Large intestine (tissue), 3 donors: ENCODE results near the gene GNA14. TPM values are rescaled to one million over a fixed set of nuclear protein-coding genes. Genes with fewer than 3 reads are reported as not detected.
"Not testable (repeated sequence)": the region's sequence is repeated elsewhere in the genome, so short reads cannot be mapped to it uniquely, and the experiment has no call there.

Experiments
- DNase-seq, 2 donors: peaks; one replicate each; pipeline versions ENCODE4 v3.0.0 to v3.0.0-alpha.2; 2013
- H3K27ac ChIP-seq: one replicate; pipeline ENCODE4 v1.5.1; 2013; ENCODE audit warnings: low read length
- H3K27me3 ChIP-seq: 2 replicates; pipeline ENCODE4 v1.6.1; 2013; ENCODE audit warnings: low read length; ENCODE audit not compliant: control insufficient read depth, insufficient read depth
- H3K36me3 ChIP-seq: 2 replicates; pipeline ENCODE4 v1.6.1; 2013; ENCODE audit warnings: low read length; ENCODE audit not compliant: control insufficient read depth, insufficient read depth
- H3K4me1 ChIP-seq: one replicate; pipeline ENCODE4 v1.6.1; 2013; ENCODE audit warnings: low read length; ENCODE audit not compliant: control insufficient read depth, insufficient read depth
- H3K4me3 ChIP-seq: one replicate; pipeline ENCODE4 v1.5.1; 2013; ENCODE audit warnings: low read length
- H3K9me3 ChIP-seq: one replicate; pipeline ENCODE4 v1.6.1; 2013; ENCODE audit warnings: mild to moderate bottlenecking, low read depth, low read length, moderate library complexity; ENCODE audit not compliant: control insufficient read depth
- WGBS: methylation state at CpG from one replicate; pipeline ENCODE4 v1.1.5; 2013; ENCODE audit warnings: low lambda C conversion rate; ENCODE audit not compliant: insufficient coverage; 5-methylcytosine and 5-hydroxymethylcytosine counted together
- polyA plus RNA-seq: library from polyadenylated mRNA; unstranded; fragments of 120-200 nt; gene quantifications from one replicate; pipeline ENCODE4 v1.2.1, GENCODE V29; 2013

Gene GNA14
- polyA plus RNA-seq, 1 donor, result 2.7 TPM

GRCh38 chr9:77497322-77498198 is 150.6 kb downstream of the GNA14 start:
- Histone ChIP-seq H3K4me1 (no peaks in the 10 kb centered on the region), H3K27me3 (no peaks in the 10 kb centered on the region), H3K9me3 (no peaks in the 10 kb centered on the region), H3K36me3 (no peaks in the 10 kb centered on the region), H3K27ac (no peak overlapping the region), H3K4me3 (no peak overlapping the region)
- no CpG with 5 or more reads among the region's 6 CpGs for WGBS
- no peak for DNase-seq

GRCh38 chr9:77495834-77496671 is 152.1 kb downstream of the GNA14 start:
- Histone ChIP-seq H3K27ac (no peak overlapping the region), H3K9me3 (no peaks in the 10 kb centered on the region), H3K36me3 (no peaks in the 10 kb centered on the region), H3K4me1 (no peaks in the 10 kb centered on the region), H3K4me3 (no peak overlapping the region), H3K27me3 (no peaks in the 10 kb centered on the region)
- DNase-seq, result no peak
- 100% methylated on average over 1 of the region's 4 CpGs for WGBS

- H3K27me3 ChIP-seq, H3K4me3 ChIP-seq, H3K9me3 ChIP-seq, H3K4me1 ChIP-seq, H3K27ac ChIP-seq, H3K36me3 ChIP-seq, DNase-seq: not testable (repeated sequence)
- WGBS, result no CpG with 5 or more reads among the region's 18 CpGs
These were observed 157.8 kb downstream of the GNA14 start for GRCh38 chr9:77490279-77490678.

GRCh38 chr9:77489405-77490163 is 158.5 kb downstream of the GNA14 start:
- H3K36me3 ChIP-seq, H3K9me3 ChIP-seq, DNase-seq, H3K4me3 ChIP-seq, H3K27me3 ChIP-seq, H3K4me1 ChIP-seq, H3K27ac ChIP-seq: not testable (repeated sequence)
- WGBS, result no CpG with 5 or more reads among the region's 23 CpGs

- no peaks in the 10 kb centered on the region for H3K27me3 ChIP-seq
- WGBS, result no CpG with 5 or more reads among the region's 1 CpG
- no peaks in the 10 kb centered on the region for H3K36me3 ChIP-seq
- peaks cover 8% of the 10 kb centered on the region for H3K9me3 ChIP-seq
- no peak overlapping the region for H3K27ac ChIP-seq
- DNase-seq, result no peak
- no peak overlapping the region for H3K4me3 ChIP-seq
- no peaks in the 10 kb centered on the region for H3K4me1 ChIP-seq
These were observed 159.5 kb downstream of the GNA14 start for GRCh38 chr9:77488439-77489126.

- H3K4me1 ChIP-seq, result no peaks in the 10 kb centered on the region
- no peaks in the 10 kb centered on the region for H3K36me3 ChIP-seq
- H3K9me3 ChIP-seq, result peaks cover 8% of the 10 kb centered on the region
- no peak overlapping the region for H3K27ac ChIP-seq
- DNase-seq, result no peak
- no CpG with 5 or more reads among the region's 1 CpG for WGBS
- H3K27me3 ChIP-seq, result no peaks in the 10 kb centered on the region
- H3K4me3 ChIP-seq, result no peak overlapping the region
These were observed 161.2 kb downstream of the GNA14 start for GRCh38 chr9:77486968-77487367.

GRCh38 chr9:77486463-77486862 is 161.7 kb downstream of the GNA14 start:
- Histone ChIP-seq H3K27me3 (no peaks in the 10 kb centered on the region), H3K9me3 (peaks cover 8% of the 10 kb centered on the region), H3K36me3 (no peaks in the 10 kb centered on the region), H3K27ac (no peak overlapping the region), H3K4me3 (no peak overlapping the region), H3K4me1 (no peaks in the 10 kb centered on the region)
- DNase-seq, result no peak

- Histone ChIP-seq H3K27ac (no peak overlapping the region), H3K27me3 (no peaks in the 10 kb centered on the region), H3K4me3 (no peak overlapping the region), H3K36me3 (no peaks in the 10 kb centered on the region), H3K4me1 (no peaks in the 10 kb centered on the region), H3K9me3 (peaks cover 4% of the 10 kb centered on the region)
- whole genome bisulfite sequencing, result 60% methylated on average over 1 of the region's 9 CpGs
- no peak for DNase-seq
These were observed 172.3 kb downstream of the GNA14 start for GRCh38 chr9:77475641-77476473.

- no peak overlapping the region for H3K4me3 ChIP-seq
- H3K27ac ChIP-seq, result no peak overlapping the region
- no peaks in the 10 kb centered on the region for H3K36me3 ChIP-seq
- H3K27me3 ChIP-seq, result no peaks in the 10 kb centered on the region
- no peaks in the 10 kb centered on the region for H3K4me1 ChIP-seq
- peaks cover 4% of the 10 kb centered on the region for H3K9me3 ChIP-seq
- no peak for DNase-seq
- WGBS, result no CpG with 5 or more reads among the region's 3 CpGs
These were observed 173.2 kb downstream of the GNA14 start for GRCh38 chr9:77474936-77475335.
